Measurements from ENCODE around the gene ARMC9.

Gene ARMC9

DNA sequence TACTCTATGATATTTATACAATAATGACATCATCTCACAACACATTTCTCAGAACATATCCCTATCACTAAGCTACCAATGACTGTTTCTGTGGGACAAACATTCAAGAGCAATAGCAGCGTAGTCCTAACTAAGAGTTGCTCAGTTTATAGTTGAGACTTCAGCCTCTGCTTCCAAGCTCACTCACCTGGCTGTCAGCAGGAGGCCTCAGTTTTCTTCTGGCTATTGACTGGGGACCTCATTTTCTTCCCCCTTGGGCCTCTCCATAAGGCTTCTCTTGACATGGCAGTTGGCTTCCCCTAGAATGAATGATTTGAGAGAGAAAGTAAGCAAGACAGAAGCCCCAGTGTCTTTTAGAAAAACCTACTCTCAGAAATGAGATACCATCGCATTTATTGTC, 85.9 kb downstream of the ARMC9 start:
- DNase-seq (ENCODE audit: low spot score): no peak
- in situ Hi-C loops (cut with MboI; ENCODE audit: low pct_unique_long_range_greater_than_20kb, low sequenced_read_pairs, unreplicated experiment): no loop called here
- TF ChIP-seq, protein P1, sequence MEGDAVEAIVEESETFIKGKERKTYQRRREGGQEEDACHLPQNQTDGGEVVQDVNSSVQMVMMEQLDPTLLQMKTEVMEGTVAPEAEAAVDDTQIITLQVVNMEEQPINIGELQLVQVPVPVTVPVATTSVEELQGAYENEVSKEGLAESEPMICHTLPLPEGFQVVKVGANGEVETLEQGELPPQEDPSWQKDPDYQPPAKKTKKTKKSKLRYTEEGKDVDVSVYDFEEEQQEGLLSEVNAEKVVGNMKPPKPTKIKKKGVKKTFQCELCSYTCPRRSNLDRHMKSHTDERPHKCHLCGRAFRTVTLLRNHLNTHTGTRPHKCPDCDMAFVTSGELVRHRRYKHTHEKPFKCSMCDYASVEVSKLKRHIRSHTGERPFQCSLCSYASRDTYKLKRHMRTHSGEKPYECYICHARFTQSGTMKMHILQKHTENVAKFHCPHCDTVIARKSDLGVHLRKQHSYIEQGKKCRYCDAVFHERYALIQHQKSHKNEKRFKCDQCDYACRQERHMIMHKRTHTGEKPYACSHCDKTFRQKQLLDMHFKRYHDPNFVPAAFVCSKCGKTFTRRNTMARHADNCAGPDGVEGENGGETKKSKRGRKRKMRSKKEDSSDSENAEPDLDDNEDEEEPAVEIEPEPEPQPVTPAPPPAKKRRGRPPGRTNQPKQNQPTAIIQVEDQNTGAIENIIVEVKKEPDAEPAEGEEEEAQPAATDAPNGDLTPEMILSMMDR (IDR thresholded peaks at IDR 0.05; ENCODE audit: extremely low read depth, insufficient read depth, missing control alignments): no peak

DNA sequence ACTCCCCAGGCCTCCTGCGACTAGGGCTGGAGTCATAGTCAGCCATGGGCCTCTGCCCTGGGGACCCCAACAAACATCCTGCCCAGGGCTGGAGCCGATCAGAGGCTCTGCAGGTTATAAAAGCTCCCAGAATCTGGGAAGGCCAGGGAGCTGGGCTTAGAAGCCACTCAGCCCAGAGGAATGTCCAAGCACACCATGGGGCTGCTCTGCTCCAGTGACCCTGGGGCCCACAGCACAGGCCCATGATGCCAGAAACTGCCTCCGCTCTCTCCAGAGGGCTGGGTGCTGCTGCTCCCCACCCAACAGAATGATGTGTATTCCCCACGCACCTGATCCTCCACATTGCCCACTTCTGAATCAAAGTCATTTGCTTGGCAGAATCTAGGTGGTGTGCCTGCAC, 88.5 kb downstream of the ARMC9 start:
- TF ChIP-seq, protein P1 (IDR thresholded peaks at IDR 0.05; ENCODE audit: extremely low read depth, insufficient read depth, missing control alignments): no peak
- DNase-seq (ENCODE audit: low spot score): no peak
- in situ Hi-C loops (cut with MboI; ENCODE audit: low pct_unique_long_range_greater_than_20kb, low sequenced_read_pairs, unreplicated experiment): no loop called here

DNA sequence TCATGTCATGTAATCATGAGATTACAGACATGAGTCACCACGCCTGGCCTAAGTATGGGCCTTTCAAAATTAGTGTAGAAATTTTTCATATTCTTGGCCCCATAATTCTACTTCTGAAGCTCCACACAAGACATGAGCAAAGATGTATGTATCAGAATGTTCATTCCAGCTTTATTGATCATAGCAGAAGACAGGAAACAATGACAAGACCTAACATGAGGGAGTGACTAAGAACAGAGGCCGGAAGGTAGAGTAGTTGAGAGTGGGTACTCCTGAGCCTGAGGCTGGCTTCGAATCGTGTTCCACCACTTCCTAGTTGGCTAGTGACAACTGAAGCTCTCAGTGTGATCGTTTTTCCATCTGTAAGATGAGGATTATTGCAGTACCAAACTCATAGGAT, 89.3 kb downstream of the ARMC9 start:
- no peak for DNase-seq (ENCODE audit: low spot score)
- in situ Hi-C loops (cut with MboI; ENCODE audit: low pct_unique_long_range_greater_than_20kb, low sequenced_read_pairs, unreplicated experiment): no loop called here
- TF ChIP-seq, protein P1 (IDR thresholded peaks at IDR 0.05; ENCODE audit: extremely low read depth, insufficient read depth, missing control alignments): no peak

DNA sequence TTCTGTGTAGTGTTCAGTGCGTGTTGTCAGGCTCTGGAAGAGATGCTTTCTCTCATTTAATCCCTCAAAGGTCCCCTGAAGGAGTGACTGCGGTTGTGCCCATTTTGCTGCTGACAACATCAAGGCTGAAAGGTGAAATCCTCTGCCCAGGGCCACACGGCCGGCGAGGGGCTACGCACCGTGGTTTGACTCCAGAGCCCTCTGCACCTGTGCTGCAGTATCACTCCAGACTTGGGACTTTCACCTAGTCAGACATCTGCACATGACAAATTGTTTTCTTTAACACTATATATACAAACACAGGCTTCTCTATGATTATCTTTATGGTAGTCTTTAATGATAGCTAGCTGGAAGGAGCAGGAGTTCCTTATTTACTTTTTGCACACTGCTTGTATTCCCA, 90.2 kb downstream of the ARMC9 start:
- in situ Hi-C loops (cut with MboI; ENCODE audit: low pct_unique_long_range_greater_than_20kb, low sequenced_read_pairs, unreplicated experiment): no loop called here
- TF ChIP-seq, protein P1 (IDR thresholded peaks at IDR 0.05; ENCODE audit: extremely low read depth, insufficient read depth, missing control alignments): no peak
- DNase-seq (ENCODE audit: low spot score): no peak

DNA sequence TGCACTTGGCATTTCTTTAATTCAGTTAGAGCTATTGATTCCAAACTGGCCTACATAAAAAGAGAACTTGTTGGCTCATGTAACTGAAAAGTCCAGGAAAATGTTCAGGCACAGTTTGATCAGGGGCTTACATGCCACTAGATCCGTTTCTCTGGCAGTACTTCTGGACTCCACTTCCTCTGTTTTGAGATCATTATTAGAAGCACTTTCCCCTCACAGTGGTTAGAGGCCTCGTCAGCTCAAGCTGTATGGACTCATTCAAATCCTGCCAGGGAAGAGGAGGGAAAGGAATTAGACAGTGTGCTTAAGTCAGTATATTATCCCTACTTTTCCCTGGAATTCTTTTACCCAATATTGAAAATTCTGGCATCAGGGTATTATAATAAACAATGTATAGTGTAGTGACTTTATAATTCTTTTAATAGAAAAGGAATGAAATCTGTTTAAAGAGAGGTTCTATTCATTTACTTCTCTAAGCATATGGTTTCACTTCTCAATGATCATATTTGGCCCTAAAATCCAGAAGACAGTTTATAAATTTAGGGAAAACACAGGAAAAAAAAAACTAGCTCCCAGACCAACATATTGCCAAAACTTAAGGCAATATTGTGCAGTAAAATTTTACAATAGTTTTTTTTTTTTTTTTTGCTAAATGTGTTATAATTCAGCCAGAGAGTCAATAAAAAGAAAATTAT, 92.0 kb downstream of the ARMC9 start:
- TF ChIP-seq, protein P1 (IDR thresholded peaks at IDR 0.05; ENCODE audit: extremely low read depth, insufficient read depth, missing control alignments): no peak
- no peak for DNase-seq (ENCODE audit: low spot score)

DNA sequence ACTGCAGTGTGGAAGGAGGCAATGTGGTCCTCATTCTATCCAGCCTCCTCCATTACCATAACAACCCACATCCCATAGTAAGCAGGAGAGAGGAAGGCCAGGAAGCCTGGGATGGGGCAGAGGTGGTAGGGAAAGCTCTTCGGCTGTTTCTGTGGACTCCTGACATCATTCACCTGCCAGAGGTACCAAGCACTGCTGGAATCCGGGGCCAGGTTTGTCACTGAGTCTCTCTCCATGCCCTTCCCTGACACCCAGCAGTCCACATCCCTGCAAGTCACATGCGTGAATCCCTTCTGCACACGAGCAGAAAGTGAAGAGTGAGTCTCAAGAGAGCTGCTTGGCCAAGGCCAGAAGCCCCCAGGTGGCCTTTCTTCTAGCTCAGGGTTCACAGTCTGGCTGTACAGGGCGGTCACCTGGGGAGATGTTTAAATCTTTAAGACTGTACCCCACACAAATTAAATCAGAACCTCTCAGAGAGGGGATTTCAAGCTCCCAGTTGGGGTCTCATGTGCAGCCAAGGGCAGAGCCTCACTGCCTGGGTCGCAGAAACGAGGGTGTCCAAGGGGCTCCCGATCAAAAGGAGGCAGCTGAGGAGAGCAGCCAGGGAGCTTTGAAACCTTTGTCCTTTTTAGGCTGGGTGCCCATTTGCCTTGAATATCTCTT, 94.2 kb downstream of the ARMC9 start:
- TF ChIP-seq, protein P1 (IDR thresholded peaks at IDR 0.05; ENCODE audit: extremely low read depth, insufficient read depth, missing control alignments): no peak
- DNase-seq (ENCODE audit: low spot score): no peak
- in situ Hi-C loops (cut with MboI; ENCODE audit: low pct_unique_long_range_greater_than_20kb, low sequenced_read_pairs, unreplicated experiment): no loop called here

More for the DNA sequence above, 92.0 kb downstream of the ARMC9 start:
- in situ Hi-C loops (cut with MboI; ENCODE audit: low pct_unique_long_range_greater_than_20kb, low sequenced_read_pairs, unreplicated experiment): no loop called here
